ENCODE data around the gene HOXC13. TPM values are rescaled to one million over a fixed set of nuclear protein-coding genes. Genes with fewer than 3 reads are reported as not detected.
A peak's percentile ranks its signal among the peaks of the same experiment; 100 is the strongest.

Gene HOXC13
- total RNA-seq, 1 experiment from 2014 or later = 93.5 TPM

DNA sequence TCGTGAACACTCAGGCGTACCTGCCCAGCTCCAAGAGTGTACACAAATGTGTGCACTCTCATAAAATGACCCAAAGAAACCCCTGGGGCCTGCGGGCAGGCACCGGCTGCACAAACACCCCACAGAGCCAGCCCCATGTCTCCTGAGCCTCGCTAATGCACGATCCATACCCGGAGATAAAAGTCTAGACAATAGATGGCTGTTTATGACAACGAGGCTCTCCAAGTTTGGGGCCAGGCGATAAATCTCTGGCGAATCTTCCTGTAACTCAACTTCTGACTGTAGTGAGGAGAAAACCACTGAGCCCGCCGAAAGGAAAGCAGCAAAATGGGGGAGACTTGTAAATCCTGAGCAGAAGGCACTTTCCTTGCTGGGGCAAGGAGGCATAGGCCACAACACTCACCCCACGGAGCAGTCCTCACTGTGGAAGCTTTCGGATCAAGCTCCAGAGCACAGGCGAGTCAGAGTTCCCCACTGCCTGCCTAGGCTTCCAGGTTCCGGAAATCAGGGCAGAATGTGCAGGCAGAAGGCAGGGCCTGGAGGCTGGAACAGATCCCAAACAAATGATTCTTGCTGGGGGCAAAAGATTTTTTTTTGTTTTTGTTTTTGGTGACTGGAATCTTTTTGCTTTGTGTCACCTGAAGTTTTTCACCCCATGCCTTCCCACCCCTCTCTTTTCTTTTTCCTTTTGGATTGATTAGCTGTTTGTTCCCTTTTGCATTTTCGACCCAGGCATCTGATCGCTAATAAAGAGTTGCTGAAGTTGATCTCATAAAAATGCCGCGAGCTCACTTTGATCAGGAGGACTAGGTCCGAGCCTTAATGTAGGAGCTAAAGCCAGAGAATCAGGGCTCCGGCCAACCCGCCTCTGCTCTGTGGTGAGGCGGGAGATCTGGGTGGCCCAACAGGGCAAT, 29.8 kb downstream of the HOXC13 start:
- no peak for ATAC-seq
- CTCF ChIA-PET = interaction anchor here (0.7 kb wide), 1 partner anchor 137 kb away, joined by 3 read pairs; no protein-coding TSS in a partner anchor
- TF ChIP-seq POLR2AphosphoS5 (IDR thresholded peaks at IDR 0.05; ENCODE audit: low read depth, low read length) (peak; percentile 57), CTCF (IDR thresholded peaks at IDR 0.05) (no peak), SIN3A (IDR thresholded peaks at IDR 0.05; ENCODE audit: borderline replicate concordance, insufficient read depth, low read depth, low read length) (no peak), TCF7L2 (IDR thresholded peaks at IDR 0.05; ENCODE audit: low read depth, low read length) (peak; percentile 83)
- POLR2A ChIA-PET = interaction anchor here (1.1 kb wide), 1 partner anchor 10 kb away, joined by 5 read pairs; no protein-coding TSS in a partner anchor
- intact Hi-C loops (cut with micrococcal nuclease; ENCODE audit: unreplicated experiment) (no loop called here), in situ Hi-C loops (cut with HindIII; ENCODE audit: low pct_unique_long_range_greater_than_20kb, low sequenced_read_pairs) (no loop called here)
- H3K27me3 ChIP-seq (ENCODE audit: control insufficient read depth, insufficient read depth, low read length) = no peaks in the 10 kb centered on the region
- no peaks in the 10 kb centered on the region for H3K9me3 ChIP-seq (ENCODE audit: control insufficient read depth, insufficient read depth, low read depth, low read length)
- no peak for DNase-seq (ENCODE audit: low read depth, low spot score)
- H3K27ac ChIP-seq (ENCODE audit: low read length) = peak overlapping the region; percentile 100
- H3K4me1 ChIP-seq (ENCODE audit: control insufficient read depth, insufficient read depth, low read length) = peaks cover 92% of the 10 kb centered on the region
- peaks cover 3% of the 10 kb centered on the region; the same call in 1 of the 2 replicates for H3K36me3 ChIP-seq (ENCODE audit: control insufficient read depth, insufficient read depth, low read length)
- no TSS peak for BruUV-seq (replicated peaks)
- peak overlapping the region; percentile 16 to 34; a peak in 2 of 4 replicates for H3K4me3 ChIP-seq (ENCODE audit: low read depth in 2 of 2, low read length in 2 of 2)

- BruUV-seq (replicated peaks) = no TSS peak
- in situ Hi-C loops (cut with HindIII; ENCODE audit: low pct_unique_long_range_greater_than_20kb, low sequenced_read_pairs) (no loop called here), intact Hi-C loops (cut with micrococcal nuclease; ENCODE audit: unreplicated experiment) (no loop called here)
- ATAC-seq = no peak
- peak overlapping the region; percentile 100 for H3K27ac ChIP-seq (ENCODE audit: low read length)
- ChIA-PET CTCF (no interaction called here), POLR2A (no interaction called here)
- H3K9me3 ChIP-seq (ENCODE audit: control insufficient read depth, insufficient read depth, low read depth, low read length) = no peaks in the 10 kb centered on the region
- H3K27me3 ChIP-seq (ENCODE audit: control insufficient read depth, insufficient read depth, low read length) = no peaks in the 10 kb centered on the region
- H3K4me3 ChIP-seq (ENCODE audit: low read depth in 2 of 2, low read length in 2 of 2) = no peak overlapping the region
- DNase-seq (ENCODE audit: low read depth, low spot score) = no peak
- TF ChIP-seq TCF7L2 (IDR thresholded peaks at IDR 0.05; ENCODE audit: low read depth, low read length) (no peak), POLR2AphosphoS5 (IDR thresholded peaks at IDR 0.05; ENCODE audit: low read depth, low read length) (no peak), CTCF (IDR thresholded peaks at IDR 0.05) (no peak), SIN3A (IDR thresholded peaks at IDR 0.05; ENCODE audit: borderline replicate concordance, insufficient read depth, low read depth, low read length) (no peak)
- no peaks in the 10 kb centered on the region for H3K36me3 ChIP-seq (ENCODE audit: control insufficient read depth, insufficient read depth, low read length)
- peaks cover 79% of the 10 kb centered on the region for H3K4me1 ChIP-seq (ENCODE audit: control insufficient read depth, insufficient read depth, low read length)
Observed at GRCh38 chr12:53969588-53970259, 31.1 kb downstream of the HOXC13 start.

DNA sequence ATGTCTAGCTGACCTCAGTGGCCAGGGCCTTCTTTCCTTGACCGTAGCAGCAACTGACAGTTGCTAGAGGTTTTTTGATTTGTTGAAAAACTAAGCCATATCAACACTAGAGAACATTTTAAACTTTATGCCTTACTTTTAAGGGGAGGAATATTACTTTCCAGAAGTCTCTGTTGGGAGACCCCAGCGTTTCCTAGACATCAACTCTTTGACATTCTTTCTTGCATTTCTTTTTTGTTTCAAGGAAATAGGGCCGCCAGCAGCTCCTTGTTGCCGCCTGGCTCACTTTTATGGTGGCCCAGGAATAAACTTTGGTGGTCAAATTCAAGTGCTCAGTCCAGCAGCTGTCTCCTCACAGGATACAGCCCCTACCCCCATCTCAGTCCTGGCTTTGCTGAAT, 31.8 kb downstream of the HOXC13 start:
- TF ChIP-seq SIN3A (IDR thresholded peaks at IDR 0.05; ENCODE audit: borderline replicate concordance, insufficient read depth, low read depth, low read length) = no peak
- no peak for TF ChIP-seq CTCF (IDR thresholded peaks at IDR 0.05)
- no peak for TF ChIP-seq TCF7L2 (IDR thresholded peaks at IDR 0.05; ENCODE audit: low read depth, low read length)
- TF ChIP-seq, protein P1, sequence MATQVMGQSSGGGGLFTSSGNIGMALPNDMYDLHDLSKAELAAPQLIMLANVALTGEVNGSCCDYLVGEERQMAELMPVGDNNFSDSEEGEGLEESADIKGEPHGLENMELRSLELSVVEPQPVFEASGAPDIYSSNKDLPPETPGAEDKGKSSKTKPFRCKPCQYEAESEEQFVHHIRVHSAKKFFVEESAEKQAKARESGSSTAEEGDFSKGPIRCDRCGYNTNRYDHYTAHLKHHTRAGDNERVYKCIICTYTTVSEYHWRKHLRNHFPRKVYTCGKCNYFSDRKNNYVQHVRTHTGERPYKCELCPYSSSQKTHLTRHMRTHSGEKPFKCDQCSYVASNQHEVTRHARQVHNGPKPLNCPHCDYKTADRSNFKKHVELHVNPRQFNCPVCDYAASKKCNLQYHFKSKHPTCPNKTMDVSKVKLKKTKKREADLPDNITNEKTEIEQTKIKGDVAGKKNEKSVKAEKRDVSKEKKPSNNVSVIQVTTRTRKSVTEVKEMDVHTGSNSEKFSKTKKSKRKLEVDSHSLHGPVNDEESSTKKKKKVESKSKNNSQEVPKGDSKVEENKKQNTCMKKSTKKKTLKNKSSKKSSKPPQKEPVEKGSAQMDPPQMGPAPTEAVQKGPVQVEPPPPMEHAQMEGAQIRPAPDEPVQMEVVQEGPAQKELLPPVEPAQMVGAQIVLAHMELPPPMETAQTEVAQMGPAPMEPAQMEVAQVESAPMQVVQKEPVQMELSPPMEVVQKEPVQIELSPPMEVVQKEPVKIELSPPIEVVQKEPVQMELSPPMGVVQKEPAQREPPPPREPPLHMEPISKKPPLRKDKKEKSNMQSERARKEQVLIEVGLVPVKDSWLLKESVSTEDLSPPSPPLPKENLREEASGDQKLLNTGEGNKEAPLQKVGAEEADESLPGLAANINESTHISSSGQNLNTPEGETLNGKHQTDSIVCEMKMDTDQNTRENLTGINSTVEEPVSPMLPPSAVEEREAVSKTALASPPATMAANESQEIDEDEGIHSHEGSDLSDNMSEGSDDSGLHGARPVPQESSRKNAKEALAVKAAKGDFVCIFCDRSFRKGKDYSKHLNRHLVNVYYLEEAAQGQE (IDR thresholded peaks at IDR 0.05; ENCODE audit: insufficient read depth in 1 of 2, low read depth in 2 of 2, low read length in 1 of 2) = no peak
- no peak for TF ChIP-seq POLR2AphosphoS5 (IDR thresholded peaks at IDR 0.05; ENCODE audit: low read depth, low read length)
- H3K9me3 ChIP-seq (ENCODE audit: control insufficient read depth, insufficient read depth, low read depth, low read length) = no peaks in the 10 kb centered on the region
- intact Hi-C loops (cut with micrococcal nuclease; ENCODE audit: unreplicated experiment) (no loop called here), in situ Hi-C loops (cut with HindIII; ENCODE audit: low pct_unique_long_range_greater_than_20kb, low sequenced_read_pairs) (no loop called here)
- ChIA-PET CTCF (no interaction called here), POLR2A (no interaction called here)
- no peak for DNase-seq (ENCODE audit: low read depth, low spot score)
- H3K27ac ChIP-seq (ENCODE audit: low read length) = peak overlapping the region; percentile 100
- no TSS peak for BruUV-seq (replicated peaks)
- no peak for ATAC-seq
- H3K4me3 ChIP-seq (ENCODE audit: low read depth in 2 of 2, low read length in 2 of 2) = no peak overlapping the region
- H3K4me1 ChIP-seq (ENCODE audit: control insufficient read depth, insufficient read depth, low read length) = peaks cover 72% of the 10 kb centered on the region
- no peaks in the 10 kb centered on the region for H3K27me3 ChIP-seq (ENCODE audit: control insufficient read depth, insufficient read depth, low read length)
- H3K36me3 ChIP-seq (ENCODE audit: control insufficient read depth, insufficient read depth, low read length) = no peaks in the 10 kb centered on the region

Data from Panc1 (cell line).